ENCODE measurements around the gene PLXNA2.

GRCh38 chr1:208061632-208062031, 182.6 kb downstream of the PLXNA2 start:
- no peak for TF ChIP-seq CTCF (IDR thresholded peaks at IDR 0.05)
- TF ChIP-seq POLR2A (IDR thresholded peaks at IDR 0.05) = no peak

All from body of pancreas (tissue), 4 donors.